OCI-LY3 (cell line): ENCODE results near the gene NYNRIN.

Source experiments
- CTCF ChIP-seq: fragments of 200-600, 300-600 bp; sonication (generic); IDR thresholded peaks from 2 replicates; pipeline ENCODE4 v1.5.1; 2014; ENCODE audit warnings: antibody characterized with exemption, low read length, low read depth
- EZH2phosphoT487 ChIP-seq: fragments of 200-600 bp; shearing (Covaris generic); IDR thresholded peaks from 2 replicates; pipeline ENCODE4 v1.6.1; 2018; ENCODE audit warnings: antibody characterized with exemption, mixed run types, low read depth

- no peak for TF ChIP-seq CTCF
- TF ChIP-seq EZH2phosphoT487: no peak
These were observed 35.4 kb upstream of the NYNRIN start for GRCh38 chr14:24363401-24363800.
